Endometrium (tissue), 2 donors: ENCODE data around the gene MDFIC.

Source experiments
- FAIRE-seq: peaks from 2 replicates; lab custom pipeline; 2012; peaks lifted over from hg19 to GRCh38; lab: Jason Lieb, UNC
- donor health status: control.
- donor health status: control.

Gene MDFIC

GRCh38 chr7:114997487-114998404, 75.9 kb downstream of the MDFIC start:
- FAIRE-seq, result no peak

GRCh38 chr7:115004121-115004520, 82.2 kb downstream of the MDFIC start:
- FAIRE-seq, result no peak

- FAIRE-seq, result no peak
Observed at GRCh38 chr7:115005251-115005650, 83.4 kb downstream of the MDFIC start.

GRCh38 chr7:115005953-115006352, 84.1 kb downstream of the MDFIC start:
- no peak for FAIRE-seq

DNA sequence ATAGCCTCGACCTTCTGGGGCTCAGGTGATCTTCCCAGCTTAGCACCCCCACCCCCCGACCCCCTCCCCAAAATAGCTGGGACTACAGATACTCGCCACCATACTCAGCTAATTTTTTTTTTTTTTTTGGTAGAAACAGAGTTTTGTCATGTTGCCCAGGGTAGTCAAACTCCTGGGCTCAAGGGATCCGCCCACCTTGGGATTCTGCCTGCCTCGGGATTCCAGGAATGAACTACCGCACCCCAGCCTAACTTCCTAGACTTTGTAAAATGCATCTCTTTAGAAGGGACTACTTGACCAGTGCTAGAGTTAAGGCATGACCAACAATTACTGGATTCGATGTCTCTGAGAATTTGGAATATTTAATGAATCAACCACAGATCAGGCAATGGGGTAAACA, 85.9 kb downstream of the MDFIC start:
- FAIRE-seq, result no peak

DNA sequence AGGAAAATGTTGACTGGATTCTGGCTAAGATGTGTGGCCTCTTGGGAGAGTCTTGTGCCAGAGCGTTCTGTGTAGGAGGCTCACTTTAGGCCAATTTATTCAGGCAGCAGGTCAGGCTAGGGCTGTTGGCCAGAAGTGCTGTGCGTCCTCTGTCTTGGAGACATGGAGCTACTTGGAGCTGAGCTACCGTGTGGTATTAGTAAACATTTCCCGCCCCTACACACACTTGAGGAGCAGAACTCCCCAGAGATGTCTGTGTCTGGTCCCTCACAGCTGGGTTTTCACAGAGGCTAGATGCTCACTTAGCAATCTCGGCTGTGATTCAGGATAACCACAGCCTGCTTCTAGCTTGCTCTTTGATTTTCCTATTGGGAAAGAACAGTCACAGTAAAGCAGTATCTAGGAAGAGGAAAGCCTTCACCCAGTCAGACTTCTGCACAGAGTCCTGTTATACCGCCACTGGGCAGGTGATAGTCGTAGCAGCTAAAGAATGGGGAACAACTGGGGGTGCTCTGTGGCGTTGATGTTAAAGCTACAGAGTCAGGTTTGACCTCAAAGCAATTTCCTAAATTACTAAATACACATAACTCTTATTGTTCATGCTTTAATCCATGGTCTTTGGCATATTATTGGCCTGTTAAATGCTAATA, 86.7 kb downstream of the MDFIC start:
- FAIRE-seq, result peak; percentile 80

DNA sequence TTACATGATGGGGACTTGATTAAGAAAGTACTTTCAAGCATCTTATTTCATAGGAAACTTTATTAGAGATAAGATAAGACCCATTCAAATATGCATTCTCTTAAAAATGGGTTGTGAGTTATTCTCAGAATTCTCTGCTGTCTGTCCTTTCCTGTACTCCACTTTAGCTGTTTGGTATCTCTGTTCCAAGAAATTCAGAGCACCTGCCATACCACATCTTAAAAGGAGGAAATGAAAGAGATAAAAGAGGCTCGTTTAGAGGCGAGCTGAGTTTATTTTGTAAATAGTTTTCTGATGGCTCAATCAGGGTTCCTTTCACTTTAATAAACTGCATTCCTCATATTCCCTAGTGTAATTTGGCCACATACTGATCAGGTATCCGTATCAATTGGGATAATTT, 87.2 kb downstream of the MDFIC start:
- no peak for FAIRE-seq

GRCh38 chr7:115009736-115010440, 88.0 kb downstream of the MDFIC start:
- FAIRE-seq, result peak; percentile 83

- peak; percentile 73 for FAIRE-seq
Observed at GRCh38 chr7:115010441-115010820, 88.5 kb downstream of the MDFIC start.

GRCh38 chr7:115013886-115014285, 92.0 kb downstream of the MDFIC start:
- FAIRE-seq, result no peak

DNA sequence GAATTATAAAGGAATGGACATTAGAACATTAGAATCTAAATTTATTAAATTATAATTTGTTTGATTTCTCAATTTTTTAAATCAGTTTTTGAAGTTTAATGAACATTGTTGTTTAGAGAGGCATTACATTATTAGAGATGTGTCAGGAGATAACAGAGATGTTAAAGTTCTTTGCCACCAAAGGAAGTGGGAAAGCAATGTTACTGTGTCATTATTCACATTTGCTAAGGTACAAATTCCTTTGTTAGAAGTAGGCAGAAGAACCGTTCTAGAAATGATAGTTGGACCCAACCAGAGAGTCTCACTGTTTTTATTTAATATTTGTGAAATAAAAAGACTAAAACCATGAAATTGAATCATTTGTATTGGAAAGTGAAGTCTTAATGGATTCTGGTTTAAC, 92.9 kb downstream of the MDFIC start:
- FAIRE-seq, result peak; percentile 23

GRCh38 chr7:115015619-115016018, 93.7 kb downstream of the MDFIC start:
- FAIRE-seq, result no peak

DNA sequence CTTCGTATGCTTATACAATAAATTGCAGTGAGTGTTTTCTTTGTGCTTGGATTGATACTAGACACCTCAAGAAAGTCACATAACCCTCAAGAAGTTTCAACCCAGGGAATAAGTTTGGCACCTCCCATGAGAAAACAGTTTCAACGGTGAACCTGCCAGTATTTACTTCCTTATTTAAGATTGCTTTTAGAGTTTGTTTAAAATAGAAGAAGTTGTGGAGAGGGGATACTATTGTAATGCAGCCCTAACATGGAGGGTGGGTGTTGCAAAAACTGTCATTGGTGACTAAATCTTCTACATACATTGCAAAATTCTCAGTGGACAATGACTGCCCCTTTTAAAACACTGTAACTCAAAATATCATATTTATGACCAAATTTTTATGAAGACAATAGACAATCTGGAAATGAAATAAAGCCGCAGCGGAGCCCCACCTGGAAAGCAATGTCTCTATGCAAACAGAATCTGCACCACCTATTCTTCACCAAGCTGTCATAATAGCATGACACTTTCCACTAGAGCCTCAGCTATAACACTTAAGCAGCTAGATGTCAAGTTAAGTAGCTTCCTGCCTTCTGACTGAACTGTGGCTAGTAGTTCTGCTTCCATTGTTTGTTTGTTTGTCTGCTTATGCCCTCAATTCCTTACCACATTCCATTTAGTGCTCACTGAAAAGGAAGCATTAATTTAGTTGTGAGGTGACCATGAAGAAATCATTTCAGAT, 98.2 kb downstream of the MDFIC start:
- no peak for FAIRE-seq

GRCh38 chr7:115023219-115023618, 101.3 kb downstream of the MDFIC start:
- FAIRE-seq, result no peak

- FAIRE-seq, result no peak
Observed at GRCh38 chr7:115024276-115024675, 102.4 kb downstream of the MDFIC start.

DNA sequence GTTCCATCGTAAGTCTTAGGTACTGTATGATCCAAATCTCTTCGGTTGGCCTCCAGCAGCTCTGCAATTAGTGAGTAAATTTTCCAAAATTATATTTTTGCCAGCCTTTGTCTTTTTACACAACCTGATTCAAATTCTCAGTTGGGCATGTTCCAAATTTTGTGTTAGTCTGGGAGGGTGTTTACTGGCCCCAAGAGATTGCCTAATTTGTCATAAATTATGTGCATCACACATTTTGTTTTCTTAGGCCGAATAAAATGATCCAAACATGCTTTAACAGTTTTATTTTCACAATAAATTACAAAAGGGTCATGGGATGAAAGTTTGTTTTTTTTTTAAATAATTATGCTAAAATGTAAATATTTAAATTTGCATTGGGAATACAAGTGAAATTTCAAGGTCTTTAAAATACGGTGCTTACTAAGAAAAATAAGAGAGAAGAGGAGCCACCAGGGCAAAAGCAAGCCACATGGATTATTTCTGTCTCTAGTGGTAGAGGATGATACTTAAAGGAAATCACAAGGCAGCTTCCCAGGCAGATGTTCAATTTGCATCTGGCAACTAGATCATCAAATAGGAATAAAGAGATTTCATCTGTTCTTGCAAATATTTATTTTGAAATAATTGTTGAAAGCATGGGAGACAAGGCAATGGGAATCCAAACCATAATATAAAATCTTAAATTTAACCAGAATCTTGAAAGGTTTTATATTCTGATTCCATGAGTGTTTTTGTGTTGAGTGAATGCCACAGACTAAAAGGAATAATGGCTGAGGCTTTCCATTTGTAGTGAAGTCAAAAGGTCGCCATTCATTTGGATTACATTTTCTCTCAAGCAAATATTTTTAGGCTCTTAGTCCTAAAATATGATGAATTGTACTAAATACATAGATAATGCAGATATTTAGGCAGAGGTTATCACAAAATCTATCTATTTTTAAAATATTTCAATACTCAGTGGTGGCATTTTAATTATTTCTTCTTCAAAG, 111.1 kb downstream of the MDFIC start:
- peak; percentile 98 for FAIRE-seq

- no peak for FAIRE-seq
Observed at GRCh38 chr7:115033917-115034459, 112.1 kb downstream of the MDFIC start.

DNA sequence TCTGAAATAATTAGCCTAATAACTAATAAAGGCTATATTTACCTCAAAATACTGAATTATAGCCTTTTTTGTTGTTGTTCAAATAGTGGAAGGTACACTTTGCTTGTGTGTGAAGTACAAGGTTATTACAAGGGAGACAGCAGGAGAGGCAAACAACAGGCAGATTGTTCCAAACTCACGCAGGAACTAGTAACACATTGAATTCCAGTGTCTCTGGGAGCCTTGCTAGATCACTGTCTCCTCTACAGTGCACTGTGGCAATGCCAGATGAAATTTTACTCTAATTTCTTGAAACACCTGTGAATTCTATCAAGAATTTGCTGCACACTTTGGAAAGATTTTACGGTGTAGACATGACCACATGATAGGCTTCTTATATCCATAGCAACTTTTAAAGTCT, 112.6 kb downstream of the MDFIC start:
- FAIRE-seq, result no peak

DNA sequence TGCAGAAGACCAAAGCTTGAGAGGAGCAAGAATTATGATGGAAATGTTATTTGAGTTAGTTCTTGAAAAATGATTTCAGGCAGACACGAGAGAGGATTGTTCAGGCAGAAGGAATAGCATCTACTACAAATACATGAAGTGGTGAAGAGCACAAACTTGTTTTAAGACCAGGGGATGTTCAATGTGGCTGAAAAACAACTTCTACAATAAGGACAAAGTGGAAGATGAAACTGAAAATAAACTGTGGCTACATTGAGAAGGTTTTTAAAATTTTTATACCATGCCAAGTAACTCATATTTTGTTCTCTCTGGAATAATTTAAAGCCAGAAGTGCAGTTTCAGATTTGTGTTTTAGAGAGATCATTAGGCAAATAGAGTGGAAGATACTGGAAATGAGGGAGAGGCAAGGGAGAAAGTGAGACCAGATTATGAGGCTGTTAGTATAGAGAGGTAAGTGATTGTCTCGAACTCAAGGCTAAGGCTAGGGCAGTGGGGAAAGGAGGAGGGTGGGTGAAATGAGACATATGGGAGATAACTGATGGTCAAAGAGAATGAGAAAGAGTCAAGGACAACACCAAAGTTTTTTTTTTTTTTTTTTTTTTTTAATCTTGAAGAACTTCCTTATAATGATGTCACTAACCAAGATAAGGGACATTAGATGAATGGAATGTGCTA, 115.4 kb downstream of the MDFIC start:
- no peak for FAIRE-seq

GRCh38 chr7:115038158-115038557, 116.3 kb downstream of the MDFIC start:
- no peak for FAIRE-seq
